ENCODE measurements around the gene VCX3A. TPM values are rescaled to one million over a fixed set of nuclear protein-coding genes. Genes with fewer than 3 reads are reported as not detected.

Gene VCX3A
- total RNA-seq, 1 donor from 2014 or later = 0.25 TPM

- no peak overlapping the region for H3K4me3 ChIP-seq (ENCODE audit: low read depth, low read length)
- TF ChIP-seq, protein P1, sequence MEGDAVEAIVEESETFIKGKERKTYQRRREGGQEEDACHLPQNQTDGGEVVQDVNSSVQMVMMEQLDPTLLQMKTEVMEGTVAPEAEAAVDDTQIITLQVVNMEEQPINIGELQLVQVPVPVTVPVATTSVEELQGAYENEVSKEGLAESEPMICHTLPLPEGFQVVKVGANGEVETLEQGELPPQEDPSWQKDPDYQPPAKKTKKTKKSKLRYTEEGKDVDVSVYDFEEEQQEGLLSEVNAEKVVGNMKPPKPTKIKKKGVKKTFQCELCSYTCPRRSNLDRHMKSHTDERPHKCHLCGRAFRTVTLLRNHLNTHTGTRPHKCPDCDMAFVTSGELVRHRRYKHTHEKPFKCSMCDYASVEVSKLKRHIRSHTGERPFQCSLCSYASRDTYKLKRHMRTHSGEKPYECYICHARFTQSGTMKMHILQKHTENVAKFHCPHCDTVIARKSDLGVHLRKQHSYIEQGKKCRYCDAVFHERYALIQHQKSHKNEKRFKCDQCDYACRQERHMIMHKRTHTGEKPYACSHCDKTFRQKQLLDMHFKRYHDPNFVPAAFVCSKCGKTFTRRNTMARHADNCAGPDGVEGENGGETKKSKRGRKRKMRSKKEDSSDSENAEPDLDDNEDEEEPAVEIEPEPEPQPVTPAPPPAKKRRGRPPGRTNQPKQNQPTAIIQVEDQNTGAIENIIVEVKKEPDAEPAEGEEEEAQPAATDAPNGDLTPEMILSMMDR (IDR thresholded peaks at IDR 0.05; ENCODE audit: insufficient read depth, low read length, poor library complexity, severe bottlenecking) = no peak
- no peak for DNase-seq (ENCODE audit: low read depth)
- H3K27me3 ChIP-seq (ENCODE audit: control insufficient read depth, insufficient read depth, low read length) = no peaks in the 10 kb centered on the region
- H3K36me3 ChIP-seq (ENCODE audit: control insufficient read depth, insufficient read depth, low read length) = no peaks in the 10 kb centered on the region
Measured at GRCh38 chrX:6498324-6498723, 36.6 kb downstream of the VCX3A start.
